H1 (cell line): Measurements from ENCODE around the gene TRPT1. TPM values are rescaled to one million over a fixed set of nuclear protein-coding genes. Genes with fewer than 3 reads are reported as not detected.

Source experiments
- CTCF ChIA-PET: fragments of 300-600 bp; sonication (Branson Sonifier 250); formaldehyde crosslinking; loops from one replicate; lab custom pipeline; 2021; ENCODE audit not compliant: partially characterized antibody; lab: Charles Lee
- POLR2A ChIA-PET: fragments of 300-600 bp; sonication (Branson Sonifier 250); formaldehyde crosslinking; loops from one replicate; lab custom pipeline; 2021; ENCODE audit warnings: inconsistent platforms; ENCODE audit not compliant: partially characterized antibody; lab: Charles Lee
- DNase-seq, 2 experiments: peaks; one replicate each; pipeline versions ENCODE4 v3.0.0 to v3.0.0-alpha.2; 2010 to 2022; ENCODE audit warnings: low spot score in 2 of 2, low read depth in 1 of 2, mixed read lengths in 1 of 2
- FAIRE-seq: peaks from 2 replicates; lab custom pipeline; 2011; peaks lifted over from hg19 to GRCh38; lab: Jason Lieb, UNC
- H2AFZ ChIP-seq: 2 replicates; pipeline ENCODE4 v1.8.1; 2012; ENCODE audit warnings: low read length, inconsistent platforms
- H2AK5ac ChIP-seq: 2 replicates; pipeline ENCODE4 v1.6.1; 2013; ENCODE audit warnings: low read depth, low read length
- H2BK120ac ChIP-seq: replicated peaks from 2 replicates; pipeline ENCODE3; 2013; ENCODE audit warnings: low read depth, low read length, inconsistent platforms
- H2BK12ac ChIP-seq: 2 replicates; pipeline ENCODE4 v1.6.1; 2013; ENCODE audit warnings: low read depth, low read length
- H2BK15ac ChIP-seq: 2 replicates; pipeline ENCODE4 v1.6.1; 2013; ENCODE audit warnings: low read length
- H2BK20ac ChIP-seq: 2 replicates; pipeline ENCODE4 v1.6.1; 2013; ENCODE audit warnings: low read length
- H2BK5ac ChIP-seq: 2 replicates; pipeline ENCODE4 v1.6.1; 2013; ENCODE audit warnings: low read depth, low read length
- H3K14ac ChIP-seq: 2 replicates; pipeline ENCODE4 v1.6.1; 2013; ENCODE audit warnings: inconsistent platforms; ENCODE audit not compliant: insufficient read length
- H3K18ac ChIP-seq: 2 replicates; pipeline ENCODE4 v1.6.1; 2013; ENCODE audit warnings: low read length; ENCODE audit errors: extremely low read depth
- H3K23ac ChIP-seq: 2 replicates; pipeline ENCODE4 v1.6.1; 2013; ENCODE audit warnings: inconsistent platforms; ENCODE audit not compliant: insufficient read length
- H3K23me2 ChIP-seq: 2 replicates; pipeline ENCODE4 v1.6.1; 2013; ENCODE audit warnings: low read depth, low read length
- H3K27ac ChIP-seq: 2 replicates; pipeline ENCODE4 v1.6.1; 2011; ENCODE audit warnings: low read depth, low read length, inconsistent platforms
- H3K27me3 ChIP-seq, 4 experiments: replicated peaks in 1 of 4; 1 replicate in 1 of 4; 2 replicates in 3 of 4; pipeline versions ENCODE4 v1.6.1 to v1.8.1; 2011 to 2013; ENCODE audit warnings: low read length in 3 of 4, mild to moderate bottlenecking in 3 of 4, inconsistent platforms in 2 of 4, mixed read lengths in 2 of 4, moderate library complexity in 1 of 4; ENCODE audit not compliant: control insufficient read depth in 3 of 4, insufficient read depth in 3 of 4; ENCODE audit errors: extremely low read depth in 1 of 4
- H3K36me3 ChIP-seq, 4 experiments: 2 replicates each; pipeline versions ENCODE4 v1.6.1 to v1.8.1; 2011 to 2013; ENCODE audit warnings: mild to moderate bottlenecking in 4 of 4, low read length in 3 of 4, moderate library complexity in 2 of 4, control low read depth in 1 of 4, inconsistent platforms in 1 of 4; ENCODE audit not compliant: insufficient read depth in 4 of 4, control insufficient read depth in 2 of 4
- H3K4ac ChIP-seq: replicated peaks from 2 replicates; pipeline ENCODE3; 2013; ENCODE audit warnings: low read length, low read depth, mixed read lengths, inconsistent platforms; ENCODE audit not compliant: insufficient read length
- H3K4me1 ChIP-seq, 4 experiments: replicated peaks in 1 of 4; 1 replicate in 1 of 4; 2 replicates in 3 of 4; pipeline versions ENCODE4 v1.6.1 to v1.8.1; 2011 to 2013; ENCODE audit warnings: low read length in 3 of 4, inconsistent platforms in 2 of 4, mixed read lengths in 1 of 4; ENCODE audit not compliant: insufficient read depth in 4 of 4, control insufficient read depth in 3 of 4
- H3K4me2 ChIP-seq, 2 experiments: 2 replicates each; pipeline versions ENCODE4 v1.6.1 to v1.8.1; 2011 to 2013; ENCODE audit warnings: low read depth in 2 of 2, low read length in 2 of 2, control low read depth in 1 of 2, inconsistent platforms in 1 of 2, mild to moderate bottlenecking in 1 of 2; ENCODE audit not compliant: insufficient read depth in 1 of 2
- H3K4me3 ChIP-seq, 4 experiments: fragments of 200-600, 300-600 bp in 1 of 4; sonication (generic), shearing (Covaris generic), sonication (Bioruptor Twin) in 1 of 4; 2 replicates each; pipeline versions ENCODE4 v1.5.1 to v1.8.1; 2011 to 2016; ENCODE audit warnings: low read length in 4 of 4, low read depth in 3 of 4, control low read depth in 2 of 4, inconsistent platforms in 2 of 4, mild to moderate bottlenecking in 2 of 4, mixed read lengths in 1 of 4, moderate library complexity in 1 of 4; ENCODE audit not compliant: insufficient read depth in 2 of 4; ENCODE audit errors: extremely low read depth in 1 of 4
- H3K56ac ChIP-seq: replicated peaks from 2 replicates; pipeline ENCODE3; 2013; ENCODE audit warnings: low read depth, mild to moderate bottlenecking, mixed read lengths, low read length, inconsistent platforms; ENCODE audit not compliant: insufficient read length
- H3K79me1 ChIP-seq: 2 replicates; pipeline ENCODE4 v1.6.1; 2013; ENCODE audit warnings: low read depth, low read length, control low read depth
- H3K79me2 ChIP-seq, 2 experiments: 2 replicates each; pipeline versions ENCODE4 v1.6.1 to v1.8.1; 2012 to 2013; ENCODE audit warnings: low read length in 2 of 2, mild to moderate bottlenecking in 2 of 2, inconsistent platforms in 1 of 2; ENCODE audit not compliant: insufficient read depth in 2 of 2, control insufficient read depth in 1 of 2
- H3K9ac ChIP-seq, 4 experiments: replicated peaks in 1 of 4; 1 replicate in 1 of 4; 2 replicates in 3 of 4; pipeline versions ENCODE4 v1.6.1 to v1.8.1; 2011 to 2013; ENCODE audit warnings: low read depth in 3 of 4, low read length in 3 of 4, control low read depth in 2 of 4, mild to moderate bottlenecking in 2 of 4, moderate library complexity in 2 of 4, inconsistent platforms in 1 of 4; ENCODE audit errors: extremely low read depth in 1 of 4
- H3K9me3 ChIP-seq, 2 experiments: 2 replicates each; pipeline versions ENCODE4 v1.6.1 to v1.8.1; 2012 to 2013; ENCODE audit warnings: mild to moderate bottlenecking in 2 of 2, moderate library complexity in 2 of 2, control low read depth in 1 of 2, inconsistent platforms in 1 of 2, low read depth in 1 of 2, low read length in 1 of 2, mixed read lengths in 1 of 2; ENCODE audit not compliant: insufficient read depth in 2 of 2
- H4K20me1 ChIP-seq, 2 experiments: replicated peaks in 1 of 2; 2 replicates each; pipeline versions ENCODE3 to v1.8.1; 2011 to 2013; ENCODE audit warnings: inconsistent platforms in 2 of 2, low read length in 2 of 2, mild to moderate bottlenecking in 1 of 2; ENCODE audit not compliant: insufficient read depth in 2 of 2, control insufficient read depth in 1 of 2
- H4K5ac ChIP-seq: 2 replicates; pipeline ENCODE4 v1.6.1; 2013; ENCODE audit warnings: low read length, low read depth, mixed read lengths, inconsistent platforms; ENCODE audit not compliant: insufficient read length
- H4K8ac ChIP-seq: 2 replicates; pipeline ENCODE4 v1.8.0; 2013; ENCODE audit warnings: mild to moderate bottlenecking, moderate library complexity, low read length, inconsistent platforms; ENCODE audit not compliant: insufficient read depth; ENCODE audit errors: extremely low read depth
- H4K91ac ChIP-seq: replicated peaks from 2 replicates; pipeline ENCODE3; 2013; ENCODE audit warnings: low read length, mixed read lengths, inconsistent platforms; ENCODE audit not compliant: insufficient read length
- CEBPB ChIP-seq: IDR thresholded peaks from 2 replicates; pipeline ENCODE4 v1.6.1; 2012; ENCODE audit warnings: low read depth, low read length
- KDM1A ChIP-seq: fragments of 200-600, 300-600 bp; sonication (generic); IDR thresholded peaks from 2 replicates; pipeline ENCODE4 v1.7.1; 2016; ENCODE audit warnings: mild to moderate bottlenecking, low read length, borderline replicate concordance
- KDM4A ChIP-seq: IDR thresholded peaks from one replicate; pipeline ENCODE4 v1.7.1; 2012; ENCODE audit warnings: low read depth, mild to moderate bottlenecking, moderate library complexity, low read length, inconsistent platforms; ENCODE audit not compliant: severe bottlenecking
- POLR2AphosphoS5 ChIP-seq: IDR thresholded peaks from 2 replicates; pipeline ENCODE4 v1.6.1; 2011; ENCODE audit warnings: low read depth, low read length
- RAD21 ChIP-seq, 2 experiments: IDR thresholded peaks in 1 of 2; conservative IDR thresholded peaks in 1 of 2; 2 replicates each; pipeline ENCODE4 v1.6.1; 2011; ENCODE audit warnings: low read depth in 2 of 2, low read length in 2 of 2, improper control_type of control experiment in 1 of 2, inconsistent platforms in 1 of 2, mild to moderate bottlenecking in 1 of 2, moderate library complexity in 1 of 2
- RNF2 ChIP-seq: fragments of 200-900, 300-1000 bp; sonication (generic); IDR thresholded peaks from 2 replicates; pipeline ENCODE4 v1.7.1; 2016; ENCODE audit warnings: borderline replicate concordance, low read depth, mild to moderate bottlenecking, antibody characterized with exemption, low read length; ENCODE audit not compliant: poor library complexity, severe bottlenecking; ENCODE audit errors: missing control alignments
- TAF7 ChIP-seq: optimal IDR thresholded peaks from 2 replicates; pipeline ENCODE3; 2011; ENCODE audit warnings: low read depth, mild to moderate bottlenecking, inconsistent platforms, low read length, moderate library complexity, borderline replicate concordance
- ZNF274 ChIP-seq: IDR thresholded peaks from 2 replicates; pipeline ENCODE4 v1.7.0; 2012; ENCODE audit warnings: low read length, borderline replicate concordance; ENCODE audit errors: extremely low read depth
- WGBS, 2 experiments: shearing (Covaris generic) in 1 of 2; methylation state at CpG; one replicate each; pipeline versions ENCODE4 v1.1.6 to v1.1.7; 2013 to 2015; ENCODE audit warnings: low lambda C conversion rate in 2 of 2, mixed read lengths in 2 of 2, inconsistent platforms in 1 of 2, low coverage in 1 of 2, missing lambda C conversion rate in 1 of 2; ENCODE audit not compliant: insufficient replicate concordance in 2 of 2, insufficient coverage in 1 of 2, insufficient read length in 1 of 2; ENCODE audit errors: extremely low coverage in 1 of 2, missing lambda C conversion rate in 1 of 2; 5-methylcytosine and 5-hydroxymethylcytosine counted together
- polyA plus RNA-seq, 7 experiments: library from polyadenylated mRNA; depleted of rRNA in 3 of 7; stranded (reverse) in 5 of 7; unstranded in 2 of 7; fragments of >200 nt in 5 of 7; fragments of 200-250 nt in 2 of 7; gene quantifications; 1 replicate in 5 of 7; 2 replicates in 1 of 7; 4 replicates in 1 of 7; pipeline versions ENCODE4 v1.2.1 to v1.2.3, GENCODE V29; 2011 to 2013; ENCODE audit warnings: missing spikeins in 2 of 7, mixed read lengths in 2 of 7
- total RNA-seq: library from RNA; stranded (reverse); fragmentation: NEBNext Ultra II Directional; extraction: Animal tissue kit (Norgen Biotek cat#: 25700); gene quantifications from 2 replicates; pipeline ENCODE4 v1.2.1, GENCODE V29; 2021
- TF ChIP-seq, protein P1 (sequence below): IDR thresholded peaks from 2 replicates; pipeline ENCODE4 v1.6.1; 2011; ENCODE audit warnings: low read depth, mild to moderate bottlenecking, low read length; ENCODE audit not compliant: insufficient read depth
- TF ChIP-seq, protein P2 (sequence below): IDR thresholded peaks from 2 replicates; pipeline ENCODE4 v1.6.1; 2012; ENCODE audit warnings: low read length, inconsistent platforms

TRPT1 gene
- total and polyA plus RNA-seq, 2 of the 8 experiments (the other 6 are each of a cell fraction or from before 2014, with no cell fraction given): 34.5 to 74.6 TPM

DNA sequence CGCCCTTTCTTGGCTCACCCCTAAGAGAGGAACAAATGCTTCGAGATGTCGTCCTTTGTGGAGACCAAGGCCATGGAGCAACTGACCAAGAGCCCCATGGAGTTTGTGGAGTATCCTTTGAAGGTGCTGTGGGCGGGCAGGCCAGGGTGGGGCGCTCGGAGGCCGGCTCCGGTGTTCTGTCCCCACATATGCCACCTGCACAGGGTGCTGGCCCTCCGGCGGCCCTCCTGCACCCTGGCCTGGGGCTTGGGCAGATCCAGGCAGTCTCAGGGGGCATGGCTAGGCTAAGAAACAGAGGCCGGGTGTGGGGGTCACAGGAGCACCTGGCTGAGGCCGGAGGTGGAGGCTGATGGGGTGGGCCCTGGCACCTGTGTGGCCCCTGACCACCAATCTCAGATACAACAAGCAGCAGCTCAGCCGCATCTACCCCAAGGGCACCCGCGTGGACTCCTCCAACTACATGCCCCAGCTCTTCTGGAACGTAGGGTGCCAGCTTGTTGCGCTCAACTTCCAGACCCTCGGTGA, 35.6 kb upstream of the TRPT1 start:
- no peak overlapping the region for H3K4me3 ChIP-seq
- H4K91ac ChIP-seq: no peak overlapping the region
- H2BK12ac ChIP-seq: no peak overlapping the region
- H2BK120ac ChIP-seq: no peak overlapping the region
- no peak overlapping the region for H2AK5ac ChIP-seq
- DNase-seq: no peak
- H2BK15ac ChIP-seq: no peak overlapping the region
- H2BK20ac ChIP-seq: no peak overlapping the region
- POLR2A ChIA-PET: interaction anchor here (1.2 to 11.9 kb wide), 5 partner anchors 5 to 39 kb away, joined by 3 to 352 read pairs (median 4); partner anchors contain the start of genes CATSPERZ, FKBP2, PLCB3 and PPP1R14B
- CTCF ChIA-PET: interaction anchor here (0.7 to 7.9 kb wide), 6 partner anchors 6 to 55 kb away, joined by 3 to 62 read pairs (median 6); partner anchors contain the start of genes CATSPERZ and FERMT3
- no peaks in the 10 kb centered on the region; a peak in 3 of 7 replicates for H3K4me1 ChIP-seq
- no peak overlapping the region for H3K4ac ChIP-seq
- no peak for FAIRE-seq
- no peak overlapping the region for H3K27ac ChIP-seq
- H3K14ac ChIP-seq: no peak overlapping the region
- peaks cover 8 to 21% of the 10 kb centered on the region in 2 experiments for H4K20me1 ChIP-seq
- no peaks in the 10 kb centered on the region for H3K9me3 ChIP-seq
- no peaks in the 10 kb centered on the region for H3K27me3 ChIP-seq
- peaks cover 20 to 82% (median 38%) of the 10 kb centered on the region in 4 experiments for H3K36me3 ChIP-seq
- WGBS, 2 experiments: 93% methylated on average over 16 of the region's 18 CpGs; no CpG with 5 or more reads in 1 of the 2 experiments
- H3K9ac ChIP-seq: no peak overlapping the region
- no peaks in the 10 kb centered on the region for H3K23me2 ChIP-seq
- H3K4me2 ChIP-seq: no peak overlapping the region
- H4K8ac ChIP-seq: no peak overlapping the region
- no peak overlapping the region for H2BK5ac ChIP-seq
- H3K23ac ChIP-seq: no peak overlapping the region
- H3K18ac ChIP-seq: no peak overlapping the region
- no peak overlapping the region for H2AFZ ChIP-seq
- no peaks in the 10 kb centered on the region for H3K79me1 ChIP-seq
- H3K79me2 ChIP-seq: no peaks in the 10 kb centered on the region
- no peak overlapping the region for H3K56ac ChIP-seq
- H4K5ac ChIP-seq: no peak overlapping the region
- TF ChIP-seq ZNF274: no peak
- no peak for TF ChIP-seq POLR2AphosphoS5
- TF ChIP-seq, protein P1, sequence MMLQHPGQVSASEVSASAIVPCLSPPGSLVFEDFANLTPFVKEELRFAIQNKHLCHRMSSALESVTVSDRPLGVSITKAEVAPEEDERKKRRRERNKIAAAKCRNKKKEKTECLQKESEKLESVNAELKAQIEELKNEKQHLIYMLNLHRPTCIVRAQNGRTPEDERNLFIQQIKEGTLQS: no peak
- TF ChIP-seq KDM4A: no peak
- no peak for TF ChIP-seq CEBPB
- TF ChIP-seq, protein P2, sequence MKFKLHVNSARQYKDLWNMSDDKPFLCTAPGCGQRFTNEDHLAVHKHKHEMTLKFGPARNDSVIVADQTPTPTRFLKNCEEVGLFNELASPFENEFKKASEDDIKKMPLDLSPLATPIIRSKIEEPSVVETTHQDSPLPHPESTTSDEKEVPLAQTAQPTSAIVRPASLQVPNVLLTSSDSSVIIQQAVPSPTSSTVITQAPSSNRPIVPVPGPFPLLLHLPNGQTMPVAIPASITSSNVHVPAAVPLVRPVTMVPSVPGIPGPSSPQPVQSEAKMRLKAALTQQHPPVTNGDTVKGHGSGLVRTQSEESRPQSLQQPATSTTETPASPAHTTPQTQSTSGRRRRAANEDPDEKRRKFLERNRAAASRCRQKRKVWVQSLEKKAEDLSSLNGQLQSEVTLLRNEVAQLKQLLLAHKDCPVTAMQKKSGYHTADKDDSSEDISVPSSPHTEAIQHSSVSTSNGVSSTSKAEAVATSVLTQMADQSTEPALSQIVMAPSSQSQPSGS: no peak
- no peak for TF ChIP-seq KDM1A
- TF ChIP-seq RNF2: no peak
- no peak for TF ChIP-seq TAF7
- no peak for TF ChIP-seq RAD21 (IDR thresholded peaks at IDR 0.05 in 1 of 2, conservative IDR thresholded peaks at IDR 0.05 in 1 of 2; ENCODE audit: low read depth in 2 of 2, low read length in 2 of 2)
